GM19397 (cell line): ENCODE measurements around the gene PDX1.

Experiments used
- ATAC-seq: cut with Tn5 transposase; IDR thresholded peaks from one replicate; pipeline ENCODE4 v1.9.1; 2021; ENCODE audit warnings: mild to moderate bottlenecking, moderate library complexity; ENCODE audit not compliant: unreplicated experiment

PDX1 gene

DNA sequence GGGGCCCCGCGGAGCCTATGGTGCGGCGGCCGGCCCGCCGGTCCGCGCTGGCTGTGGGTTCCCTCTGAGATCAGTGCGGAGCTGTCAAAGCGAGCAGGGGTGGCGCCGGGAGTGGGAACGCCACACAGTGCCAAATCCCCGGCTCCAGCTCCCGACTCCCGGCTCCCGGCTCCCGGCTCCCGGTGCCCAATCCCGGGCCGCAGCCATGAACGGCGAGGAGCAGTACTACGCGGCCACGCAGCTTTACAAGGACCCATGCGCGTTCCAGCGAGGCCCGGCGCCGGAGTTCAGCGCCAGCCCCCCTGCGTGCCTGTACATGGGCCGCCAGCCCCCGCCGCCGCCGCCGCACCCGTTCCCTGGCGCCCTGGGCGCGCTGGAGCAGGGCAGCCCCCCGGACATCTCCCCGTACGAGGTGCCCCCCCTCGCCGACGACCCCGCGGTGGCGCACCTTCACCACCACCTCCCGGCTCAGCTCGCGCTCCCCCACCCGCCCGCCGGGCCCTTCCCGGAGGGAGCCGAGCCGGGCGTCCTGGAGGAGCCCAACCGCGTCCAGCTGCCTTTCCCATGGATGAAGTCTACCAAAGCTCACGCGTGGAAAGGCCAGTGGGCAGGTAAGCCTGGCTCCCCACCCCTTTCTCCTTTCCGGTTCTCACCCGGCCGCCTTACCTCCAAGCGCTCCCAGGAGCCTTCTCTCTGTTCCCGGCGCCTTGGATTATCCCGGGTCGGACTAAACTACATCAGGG lies at the start of gene PDX1:
Gene PDX1 (plus strand): TSS at position 67 of the 743 bp plus-strand sequence. CDS start 139 bp downstream, at position 206.
- peak; percentile 7 for ATAC-seq

DNA sequence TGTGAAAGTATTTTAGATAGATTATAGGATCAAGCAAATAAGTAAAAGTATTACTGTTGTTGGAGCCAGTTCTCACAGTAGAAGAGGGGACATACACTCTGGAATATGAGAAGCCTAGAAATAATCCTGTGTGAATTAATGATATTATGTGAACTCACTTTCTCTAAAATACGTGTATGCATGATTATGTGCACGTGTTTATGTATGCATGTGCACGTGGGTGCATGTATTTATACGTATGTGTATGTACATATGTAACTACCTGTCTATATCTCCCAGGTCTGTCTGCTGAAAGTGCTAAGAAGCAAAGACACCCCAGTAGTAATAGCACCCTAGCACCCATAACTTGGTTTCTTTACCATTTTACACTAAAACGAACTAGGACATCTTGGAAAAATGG lies 41.5 kb upstream of the PDX1 start:
- ATAC-seq: no peak

DNA sequence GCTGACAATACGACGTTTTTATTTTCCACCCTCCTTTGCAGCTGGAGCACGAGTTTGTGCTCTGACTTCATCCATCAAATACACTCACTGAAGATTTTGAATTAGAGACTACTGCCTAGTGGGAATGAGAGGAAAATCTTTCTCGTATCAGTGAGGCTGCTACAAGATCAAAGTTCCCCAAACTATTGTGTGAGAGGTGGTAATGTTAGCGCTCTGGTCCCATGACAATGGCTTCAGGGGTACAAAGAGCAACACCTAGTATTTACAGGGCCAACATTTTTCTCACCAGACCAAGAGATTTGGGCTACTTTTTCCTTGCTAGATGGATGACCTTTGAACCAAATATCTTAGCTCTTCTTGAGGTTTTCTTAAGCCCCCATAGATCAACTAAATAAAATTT lies 30.3 kb upstream of the PDX1 start:
- ATAC-seq: no peak

DNA sequence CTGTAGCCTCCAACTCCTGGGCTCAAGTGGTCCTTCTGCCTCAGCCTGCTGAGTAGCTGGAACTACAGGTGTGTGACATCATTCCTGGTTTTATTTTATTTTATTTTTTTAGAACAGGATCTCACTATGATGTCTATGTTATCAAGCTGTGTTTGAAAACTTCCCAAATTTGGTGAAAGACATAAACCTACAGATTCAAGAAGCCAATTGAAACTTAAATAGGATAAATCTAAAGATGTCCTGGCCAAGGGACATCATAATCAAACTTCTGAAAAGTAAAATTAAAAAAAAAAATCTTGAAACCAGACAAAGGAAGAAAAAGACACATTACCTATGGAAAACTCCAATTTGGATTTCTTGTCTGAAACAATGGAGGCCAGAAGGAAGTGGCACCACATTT lies 23.1 kb upstream of the PDX1 start:
- ATAC-seq: no peak

DNA sequence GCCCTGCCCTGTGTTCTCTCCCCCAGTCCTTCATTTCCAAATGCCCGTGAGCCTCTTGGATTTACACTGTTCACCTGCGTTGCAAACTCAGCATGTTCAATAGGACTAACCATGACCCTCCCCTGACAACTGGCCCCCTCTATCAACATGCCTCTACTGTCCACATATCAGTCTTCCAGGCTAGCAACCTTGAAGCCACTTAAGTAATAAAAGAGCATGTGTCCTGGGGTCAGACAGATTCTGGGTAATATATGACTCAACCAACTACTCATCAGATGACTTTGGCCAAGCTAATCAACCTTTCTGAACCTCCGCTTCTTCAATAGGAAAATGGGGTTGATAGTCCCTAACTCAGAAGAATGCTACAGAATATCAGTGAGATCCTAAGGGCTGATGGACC lies 15.1 kb upstream of the PDX1 start:
- no peak for ATAC-seq

DNA sequence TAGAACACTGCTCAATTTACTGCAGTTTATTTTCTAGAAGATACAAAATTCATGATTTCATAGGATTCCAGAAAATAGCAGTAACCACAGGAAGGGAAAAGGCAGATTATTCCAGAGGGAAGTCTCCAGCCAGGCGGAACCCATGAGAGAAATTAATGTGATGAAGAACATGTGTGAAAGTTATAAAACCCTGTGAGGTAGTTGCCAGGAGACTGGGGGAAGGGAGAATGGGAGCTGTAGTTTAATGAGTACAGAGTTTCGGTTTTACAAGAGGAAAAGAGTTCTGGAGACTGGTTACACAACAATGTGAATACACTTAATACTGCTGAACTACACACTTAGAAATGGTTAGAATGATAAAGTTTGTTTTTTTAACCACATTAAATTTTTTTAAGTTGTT lies 14.2 kb upstream of the PDX1 start:
- ATAC-seq: no peak

DNA sequence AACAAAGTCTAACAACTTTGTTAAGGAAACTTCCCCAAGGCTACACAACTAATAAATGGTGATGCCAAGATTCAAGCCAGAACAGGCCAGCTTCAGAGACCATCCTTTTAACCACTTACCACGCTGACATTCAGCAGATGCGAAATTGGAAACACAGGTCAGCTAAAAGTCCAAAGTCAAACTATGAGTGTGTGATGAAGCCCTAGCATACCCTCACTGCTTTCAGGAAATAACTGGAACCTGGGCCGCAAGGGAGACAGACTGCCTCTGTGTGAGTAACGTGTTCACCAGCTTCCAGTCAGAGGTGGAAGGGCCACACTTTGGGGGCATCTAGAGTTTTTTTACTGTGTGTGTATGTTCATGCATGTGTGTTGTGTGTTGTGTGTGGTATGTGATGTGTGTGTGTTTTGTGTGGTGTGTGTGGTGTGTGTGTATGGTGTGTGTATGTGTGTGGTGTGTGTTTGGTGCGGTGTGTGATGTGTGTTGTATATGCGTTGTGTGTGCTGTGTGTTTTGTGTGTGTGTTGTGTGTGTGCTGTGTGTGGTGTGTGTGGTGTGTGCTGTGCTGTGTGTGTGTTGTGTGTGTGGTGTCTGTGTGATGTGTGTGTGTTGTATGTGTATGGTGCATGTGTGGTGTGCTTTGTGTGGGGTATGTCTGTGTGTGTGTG lies 12.5 kb upstream of the PDX1 start:
- ATAC-seq: no peak

DNA sequence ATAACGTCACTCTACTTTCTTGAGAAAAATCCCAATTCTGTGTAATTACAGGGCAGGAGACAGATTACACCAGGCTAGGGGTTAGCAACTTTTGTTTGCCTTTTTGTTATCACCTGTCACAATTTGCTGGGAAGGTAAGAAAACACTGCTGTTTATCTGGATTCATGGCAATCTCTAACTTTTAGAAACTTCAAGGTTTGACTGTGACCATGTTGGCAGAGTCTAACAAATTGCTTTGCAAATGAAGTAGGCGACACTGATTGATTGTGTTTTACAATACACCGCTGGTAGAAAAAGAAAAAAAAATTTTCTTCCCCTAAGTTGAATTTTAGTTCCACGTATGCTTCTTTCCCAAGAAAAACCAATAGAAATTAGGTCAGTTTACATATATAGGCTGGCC lies 10.4 kb upstream of the PDX1 start:
- ATAC-seq: no peak

DNA sequence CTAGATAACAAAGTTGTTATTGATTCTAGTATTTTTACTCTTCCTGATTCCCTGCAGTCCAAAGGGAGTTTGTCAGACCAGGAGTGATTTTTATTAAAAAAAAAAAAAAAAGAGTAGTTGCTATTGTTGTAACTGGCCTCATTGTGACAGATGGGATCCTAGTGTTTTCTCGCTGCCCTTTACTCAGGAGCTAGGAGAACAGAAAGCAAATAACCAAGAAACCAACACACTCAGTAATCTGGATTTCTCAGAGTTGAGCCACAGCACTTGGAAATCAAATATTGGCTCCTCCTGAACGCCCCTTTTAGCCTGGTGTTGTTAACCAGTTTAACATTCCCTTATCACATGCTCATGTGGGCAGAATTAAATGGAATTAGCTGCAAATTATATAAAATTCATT lies 8.3 kb upstream of the PDX1 start:
- ATAC-seq: no peak

DNA sequence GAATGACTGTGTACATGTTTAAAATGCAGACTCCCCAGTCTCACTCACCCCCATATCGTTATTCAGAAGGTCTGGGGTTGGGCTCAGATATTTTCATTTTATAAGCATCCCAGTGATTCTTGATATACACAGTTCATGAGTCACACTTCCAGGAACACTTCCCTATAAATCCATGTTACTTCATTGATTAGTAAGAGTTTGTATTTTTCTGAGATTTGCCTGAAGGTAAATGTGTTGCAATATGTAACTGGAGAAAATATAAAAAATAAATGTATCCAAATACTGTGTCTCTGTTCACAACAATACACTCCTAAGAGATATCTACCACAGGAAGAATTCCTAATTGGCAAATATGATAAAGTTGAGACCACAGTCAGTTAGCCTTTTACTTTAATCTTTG lies 6.6 kb upstream of the PDX1 start:
- ATAC-seq: no peak

DNA sequence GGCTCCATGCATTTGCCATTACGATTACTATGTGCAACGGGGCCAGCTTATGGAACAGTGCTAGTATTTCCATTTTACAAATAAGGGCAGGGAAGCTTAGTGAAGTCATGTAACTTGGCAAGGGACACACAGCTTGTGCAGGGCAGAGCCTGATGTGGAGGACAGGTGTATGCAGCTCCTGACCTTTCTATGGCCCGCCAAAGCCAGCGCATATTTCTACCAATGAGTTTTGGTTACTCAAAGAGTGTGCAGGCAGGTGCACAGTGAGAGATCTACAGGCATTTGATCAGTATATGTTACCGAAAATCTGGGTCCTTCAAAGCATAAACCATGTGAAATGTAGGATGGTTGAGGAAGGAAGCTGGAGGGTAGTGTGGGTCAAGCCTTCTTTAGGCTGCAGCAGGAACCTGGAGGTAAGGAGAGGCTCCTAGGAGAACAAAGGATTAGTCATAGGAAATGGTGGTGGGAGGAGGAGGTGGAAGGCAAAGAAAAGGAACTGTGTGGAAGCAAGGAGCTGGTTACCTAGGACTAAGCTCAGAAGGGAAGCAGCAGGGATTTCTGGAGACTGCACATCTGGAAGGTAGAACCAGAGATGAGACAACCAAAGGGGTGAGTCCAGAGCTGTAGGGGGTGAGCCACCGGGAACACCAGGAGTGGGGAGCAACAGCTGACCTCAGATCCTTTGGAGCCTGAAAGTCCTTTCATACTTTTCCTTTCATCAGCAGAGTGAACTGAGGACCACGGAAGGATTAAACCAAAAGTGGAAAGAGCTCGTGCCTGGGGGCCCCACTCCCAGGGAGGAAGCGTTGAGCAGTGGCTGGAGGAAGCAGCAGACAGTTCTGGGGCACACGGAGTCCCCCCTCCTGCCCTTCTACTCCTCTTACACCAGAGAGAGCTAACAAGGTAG lies 4.2 kb upstream of the PDX1 start:
- no peak for ATAC-seq

DNA sequence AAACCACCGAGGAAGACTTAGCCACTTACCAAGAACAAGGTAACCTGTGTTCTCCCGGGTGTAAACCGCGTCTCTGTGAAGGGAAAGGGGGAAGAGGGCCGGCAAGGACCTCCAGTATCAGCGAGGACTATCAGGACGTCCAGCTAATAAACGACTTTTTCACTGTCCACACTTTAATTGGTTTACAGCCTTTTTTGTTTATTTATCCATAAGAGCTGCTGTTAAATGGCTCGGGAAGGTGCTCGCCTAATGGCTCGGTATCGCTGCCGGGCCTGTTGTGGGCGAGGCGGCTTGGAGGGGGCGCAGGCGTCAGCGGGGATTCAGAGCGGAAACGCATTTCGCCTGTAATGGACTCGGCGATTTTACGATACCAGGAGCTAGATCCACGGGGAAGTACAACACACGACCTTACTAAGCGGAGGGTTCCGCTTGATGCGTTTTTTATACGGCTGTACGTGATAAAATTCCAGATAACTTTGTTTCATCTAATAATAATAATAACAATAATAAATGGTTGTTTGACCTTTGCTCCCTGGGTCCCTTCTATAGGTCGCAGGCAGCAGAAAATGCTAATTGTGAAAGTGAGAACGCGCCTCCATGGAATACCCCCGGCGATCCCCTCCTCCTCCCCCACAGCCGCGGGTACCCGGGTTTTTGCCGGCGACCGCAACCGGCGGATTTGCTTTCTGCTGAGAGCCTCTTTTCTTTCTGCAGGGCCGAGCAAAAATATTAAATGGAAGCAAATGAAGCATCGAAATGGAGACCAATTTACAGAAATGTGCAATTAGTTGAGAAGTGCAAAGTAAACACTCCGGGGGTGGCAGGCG lies 2.5 kb upstream of the PDX1 start:
- no peak for ATAC-seq

DNA sequence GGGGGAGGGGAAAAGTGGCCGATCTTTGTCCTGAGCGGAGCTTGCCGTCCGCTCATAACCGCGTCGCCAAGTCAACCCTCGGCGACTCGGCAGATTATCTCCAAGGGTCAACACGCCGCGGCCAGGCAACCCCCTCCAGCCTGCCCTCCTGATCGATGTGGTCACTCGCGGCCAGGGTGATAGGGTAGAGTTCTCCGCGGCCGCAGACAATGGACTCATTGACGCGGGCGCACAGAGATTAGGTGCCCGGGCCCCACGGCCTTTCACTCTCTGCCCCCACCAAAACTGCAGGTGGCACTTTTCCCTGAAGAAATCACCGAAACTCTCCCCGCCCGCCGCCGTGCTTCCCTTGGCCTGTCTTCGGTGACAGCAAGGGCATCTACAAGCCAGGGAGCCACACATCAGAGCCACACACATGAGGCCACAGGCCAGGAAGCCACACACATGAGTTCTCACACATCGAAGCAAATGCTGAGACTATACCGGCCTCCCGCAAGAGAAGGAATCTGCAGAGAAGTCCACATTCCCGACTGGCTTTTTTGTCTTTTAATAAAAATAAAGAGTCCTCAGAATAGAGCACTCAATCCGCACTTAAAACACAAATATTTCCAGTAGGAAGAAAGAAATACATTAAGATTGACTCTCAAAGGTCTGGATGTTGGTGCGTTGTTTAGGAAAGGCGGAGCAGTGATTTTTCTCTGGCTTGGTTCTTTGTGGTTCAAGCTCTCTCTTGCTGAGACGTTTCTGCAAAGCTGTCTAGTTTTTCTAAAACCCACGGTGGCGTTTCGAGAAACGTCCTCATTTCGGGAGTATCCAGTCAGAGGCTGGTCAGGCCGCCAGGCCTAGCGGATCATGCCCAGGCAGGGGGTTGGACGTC lies 1.5 kb upstream of the PDX1 start:
- ATAC-seq: no peak

DNA sequence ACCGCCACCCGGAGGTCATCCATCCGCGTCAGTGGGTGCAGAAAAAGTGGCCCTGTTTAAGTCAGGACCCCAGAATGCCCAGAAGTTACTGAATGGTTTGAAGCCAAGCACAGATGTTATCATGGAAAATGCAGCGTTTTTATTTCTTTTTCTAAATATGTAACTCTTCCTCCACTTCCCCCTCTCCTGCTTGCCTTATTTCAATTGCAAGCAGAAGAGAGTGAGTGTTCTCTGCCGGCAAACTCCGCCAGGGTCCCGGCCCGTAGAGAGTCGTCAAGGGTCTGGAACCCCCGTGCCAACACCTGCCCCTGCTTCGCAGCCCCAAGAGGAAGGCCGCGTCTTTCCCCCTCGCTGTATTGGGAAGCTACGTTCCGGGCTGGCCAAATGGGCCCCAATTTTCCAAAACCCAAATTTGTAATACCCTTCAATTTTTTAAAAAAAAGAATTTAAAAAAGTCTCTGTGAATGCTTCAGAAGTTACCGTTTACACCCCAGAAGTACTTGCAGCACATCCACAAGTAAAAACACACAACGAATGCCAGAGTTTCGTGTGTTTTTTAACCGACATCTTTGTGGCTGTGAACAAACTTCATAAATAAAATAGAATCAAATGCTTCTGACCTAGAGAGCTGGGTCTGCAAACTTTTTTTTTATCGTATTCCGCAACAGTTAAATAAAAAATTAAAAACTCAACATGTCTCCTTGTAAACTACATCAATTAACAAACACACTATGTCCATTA lies 712 bp upstream of the PDX1 start:
- ATAC-seq: no peak

DNA sequence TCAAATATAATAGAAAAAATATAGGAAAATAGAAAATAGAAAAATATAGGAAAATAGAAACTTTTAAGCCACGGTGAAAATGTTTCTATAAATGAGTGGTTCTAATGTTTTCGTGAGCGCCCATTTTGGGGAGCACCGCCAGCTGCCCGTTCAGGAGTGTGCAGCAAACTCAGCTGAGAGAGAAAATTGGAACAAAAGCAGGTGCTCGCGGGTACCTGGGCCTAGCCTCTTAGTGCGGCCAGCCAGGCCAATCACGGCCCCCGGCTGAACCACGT lies 204 bp upstream of the PDX1 start:
- peak; percentile 52 for ATAC-seq

DNA sequence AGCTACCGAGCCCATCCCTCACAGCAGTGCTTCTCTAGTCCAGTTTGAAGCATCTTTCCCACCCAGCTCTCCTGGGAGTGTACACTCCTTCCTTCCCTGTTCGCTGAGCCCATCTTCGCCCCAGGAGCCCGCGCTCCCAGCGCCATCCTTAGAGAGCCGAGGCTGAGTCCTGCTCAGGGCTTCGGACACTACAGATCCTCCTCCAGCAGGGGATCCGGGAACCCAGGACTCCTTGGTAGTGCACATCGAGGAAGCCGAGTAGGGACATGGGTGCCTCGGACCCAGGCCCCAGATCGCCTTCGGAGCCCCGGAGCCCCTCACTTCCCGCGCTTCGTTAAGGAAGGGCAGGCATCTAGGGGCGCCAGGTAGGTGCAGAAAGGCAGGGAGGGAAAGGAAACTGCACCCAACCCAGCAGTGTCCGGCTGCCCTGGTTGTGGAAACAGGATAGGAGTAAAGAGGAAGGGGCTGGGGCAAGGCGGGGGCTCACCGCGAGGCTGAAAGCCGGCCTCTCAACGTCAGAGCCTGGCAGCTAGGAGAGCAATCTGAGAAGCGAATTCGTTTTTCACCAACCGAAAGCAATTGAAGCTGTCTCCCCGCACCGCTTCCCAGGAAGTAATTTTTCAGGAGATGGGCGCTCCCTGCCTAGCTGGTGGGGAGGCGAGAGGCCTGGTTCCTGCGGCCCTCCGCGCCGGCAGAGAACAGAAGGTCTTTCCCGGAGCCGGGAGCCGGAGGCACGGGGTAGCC lies 1.0 kb downstream of the PDX1 start:
- no peak for ATAC-seq

DNA sequence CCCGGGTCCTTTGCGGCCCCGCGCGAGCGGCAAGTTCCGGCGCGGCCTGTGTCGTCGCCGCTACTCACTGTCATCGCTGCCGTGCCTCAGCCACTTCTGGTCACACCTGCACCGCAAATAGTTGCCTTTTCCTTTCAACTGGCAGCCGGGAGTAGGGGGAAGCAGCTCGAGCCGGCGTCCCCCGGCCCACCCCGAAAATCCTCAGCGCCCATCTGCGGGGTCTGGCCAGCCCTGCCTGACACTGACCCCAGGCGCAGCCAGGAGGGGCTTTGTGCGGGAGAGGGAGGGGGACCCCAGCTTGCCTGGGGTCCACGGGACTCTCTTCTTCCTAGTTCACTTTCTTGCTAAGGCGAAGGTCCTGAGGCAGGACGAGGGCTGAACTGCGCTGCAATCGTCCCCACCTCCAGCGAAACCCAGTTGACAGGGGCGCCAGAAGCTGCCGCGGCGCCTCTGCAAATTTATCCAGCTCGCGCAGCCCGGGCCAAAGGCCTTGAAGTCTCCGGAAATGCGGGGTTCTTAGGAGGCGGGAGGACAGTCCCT lies 1.7 kb downstream of the PDX1 start:
- no peak for ATAC-seq
